ENCODE data around the gene ATP11C. TPM values are rescaled to one million over a fixed set of nuclear protein-coding genes. Genes with fewer than 3 reads are reported as not detected.

ATP11C gene
- total and polyA plus RNA-seq, 7 donors = 4.2 to 32.0 (median 17.2) TPM

GRCh38 chrX:139914421-139914820 lies 18.4 kb downstream of the ATP11C start:
- Histone ChIP-seq H3K4me3 (no peak overlapping the region), H3K4me1 (no peaks in the 10 kb centered on the region), H3K36me3 (no peaks in the 10 kb centered on the region), H3K27ac (no peak overlapping the region), H3K27me3 (no peaks in the 10 kb centered on the region), H3K9me3 (no peaks in the 10 kb centered on the region)
- 100% methylated on average over 1 of the region's 1 CpG for WGBS, 2 donors
- intact Hi-C loops (cut with DNase I) = no loop called here
- TF ChIP-seq CTCF (IDR thresholded peaks at IDR 0.05) (no peak), POLR2A (IDR thresholded peaks at IDR 0.05) (no peak), POLR2AphosphoS5 (IDR thresholded peaks at IDR 0.05) (no peak), EP300 (IDR thresholded peaks at IDR 0.05) (no peak)
- no peak for DNase-seq

GRCh38 chrX:139909712-139910111 lies 23.1 kb downstream of the ATP11C start:
- TF ChIP-seq POLR2A (IDR thresholded peaks at IDR 0.05) (no peak), POLR2AphosphoS5 (IDR thresholded peaks at IDR 0.05) (no peak), CTCF (IDR thresholded peaks at IDR 0.05) (no peak), EP300 (IDR thresholded peaks at IDR 0.05) (no peak)
- 53 to 72% methylated on average over 3 of the region's 3 CpGs for WGBS, 2 donors
- DNase-seq = no peak
- Histone ChIP-seq H3K4me3 (no peak overlapping the region), H3K36me3 (no peaks in the 10 kb centered on the region), H3K4me1 (peaks cover 0 to 4% (median 0%) of the 10 kb centered on the region in 4 donors), H3K27me3 (no peaks in the 10 kb centered on the region), H3K27ac (no peak overlapping the region), H3K9me3 (no peaks in the 10 kb centered on the region)
- intact Hi-C loops (cut with DNase I) = no loop called here

GRCh38 chrX:139907078-139907477 lies 25.8 kb downstream of the ATP11C start:
- Histone ChIP-seq H3K27me3 (no peaks in the 10 kb centered on the region), H3K4me3 (no peak overlapping the region), H3K9me3 (no peaks in the 10 kb centered on the region), H3K4me1 (peaks cover 0 to 4% (median 0%) of the 10 kb centered on the region in 4 donors), H3K36me3 (no peaks in the 10 kb centered on the region), H3K27ac (no peak overlapping the region)
- intact Hi-C loops (cut with DNase I) = no loop called here
- no peak for DNase-seq
- WGBS, 2 donors = 96 to 99% methylated on average over 3 of the region's 3 CpGs
- TF ChIP-seq CTCF (IDR thresholded peaks at IDR 0.05) = no peak
- no peak for TF ChIP-seq POLR2A (IDR thresholded peaks at IDR 0.05)
- TF ChIP-seq POLR2AphosphoS5 (IDR thresholded peaks at IDR 0.05) = no peak
- no peak for TF ChIP-seq EP300 (IDR thresholded peaks at IDR 0.05)

- WGBS, 2 donors = 79 to 88% methylated on average over 2 of the region's 2 CpGs
- intact Hi-C loops (cut with DNase I) = no loop called here
Measured at GRCh38 chrX:139905743-139906142, 27.1 kb downstream of the ATP11C start.

More at GRCh38 chrX:139905743-139906142, 27.1 kb downstream of the ATP11C start:
- no peak for TF ChIP-seq CTCF (IDR thresholded peaks at IDR 0.05)
- no peak for TF ChIP-seq EP300 (IDR thresholded peaks at IDR 0.05)
- no peak for TF ChIP-seq POLR2AphosphoS5 (IDR thresholded peaks at IDR 0.05)
- no peak for TF ChIP-seq POLR2A (IDR thresholded peaks at IDR 0.05)
- Histone ChIP-seq H3K4me3 (no peak overlapping the region), H3K4me1 (peaks cover 0 to 4% (median 0%) of the 10 kb centered on the region in 4 donors), H3K36me3 (no peaks in the 10 kb centered on the region), H3K27me3 (no peaks in the 10 kb centered on the region), H3K27ac (no peak overlapping the region), H3K9me3 (no peaks in the 10 kb centered on the region)
- DNase-seq = no peak

All from sigmoid colon (tissue), 7 donors.